Fibroblast of lung (primary cell): ENCODE results near the gene NTN1. TPM values are rescaled to one million over a fixed set of nuclear protein-coding genes. Genes with fewer than 3 reads are reported as not detected.

Experiments
- DNase-seq, 2 donors: peaks; one replicate each; pipeline versions ENCODE4 v3.0.0 to v3.0.0-alpha.2; 2010; ENCODE audit warnings: low read depth in 2 of 2
- H2AFZ ChIP-seq: 2 replicates; pipeline ENCODE4 v1.5.1; 2012; ENCODE audit warnings: low read length, control low read depth, inconsistent platforms
- H3K27ac ChIP-seq: 2 replicates; pipeline ENCODE4 v1.5.1; 2011; ENCODE audit warnings: low read length, control low read depth; ENCODE audit not compliant: insufficient read depth
- H3K27me3 ChIP-seq: 2 replicates; pipeline ENCODE4 v1.5.1; 2011; ENCODE audit warnings: mild to moderate bottlenecking, low read length; ENCODE audit not compliant: control insufficient read depth, insufficient read depth
- H3K36me3 ChIP-seq: 2 replicates; pipeline ENCODE4 v1.5.1; 2011; ENCODE audit warnings: low read length; ENCODE audit not compliant: control insufficient read depth, insufficient read depth
- H3K4me1 ChIP-seq: 2 replicates; pipeline ENCODE4 v1.5.1; 2011; ENCODE audit warnings: low read length; ENCODE audit not compliant: control insufficient read depth, insufficient read depth; ENCODE audit errors: extremely low read depth
- H3K4me2 ChIP-seq: 2 replicates; pipeline ENCODE4 v1.5.1; 2011; ENCODE audit warnings: low read length, control low read depth; ENCODE audit not compliant: insufficient read depth; ENCODE audit errors: extremely low read depth
- H3K4me3 ChIP-seq, 4 experiments: fragments of 200-600 bp in 1 of 4; sonication (generic) in 1 of 4; replicated peaks in 1 of 4; 2 replicates each; pipeline ENCODE4 v1.5.1; 2011 to 2016; ENCODE audit warnings: low read length in 4 of 4, low read depth in 3 of 4, mild to moderate bottlenecking in 3 of 4, control low read depth in 2 of 4, inconsistent platforms in 1 of 4, mixed read lengths in 1 of 4; ENCODE audit not compliant: insufficient read depth in 1 of 4; ENCODE audit errors: control extremely low read depth in 1 of 4
- H3K79me2 ChIP-seq: 2 replicates; pipeline ENCODE4 v1.5.1; 2012; ENCODE audit warnings: mild to moderate bottlenecking, low read length, inconsistent platforms; ENCODE audit not compliant: control insufficient read depth, insufficient read depth
- H3K9ac ChIP-seq: 2 replicates; pipeline ENCODE4 v1.5.1; 2011; ENCODE audit warnings: mild to moderate bottlenecking, low read length, control low read depth; ENCODE audit not compliant: insufficient read depth
- H3K9me3 ChIP-seq: 2 replicates; pipeline ENCODE4 v1.5.1; 2012; ENCODE audit warnings: low read depth, low read length; ENCODE audit not compliant: control insufficient read depth, insufficient read depth
- H4K20me1 ChIP-seq: 2 replicates; pipeline ENCODE4 v1.5.1; 2011; ENCODE audit warnings: low read length; ENCODE audit not compliant: control insufficient read depth, insufficient read depth; ENCODE audit errors: extremely low read depth
- EZH2 ChIP-seq: IDR thresholded peaks from 2 replicates; pipeline ENCODE4 v1.5.1; 2012; ENCODE audit warnings: low read length, control low read depth, mild to moderate bottlenecking; ENCODE audit errors: missing control alignments
- polyA plus RNA-seq, 2 donors: library from polyadenylated mRNA; depleted of rRNA in 1 of 2; stranded (reverse) in 1 of 2; unstranded in 1 of 2; fragments of >200 nt; gene quantifications; 2 replicates each; pipeline ENCODE4 v1.2.1, GENCODE V29; 2011 to 2012; ENCODE audit warnings: missing spikeins in 1 of 2
- total RNA-seq: library from RNA; depleted of rRNA; stranded (reverse); fragments of >200 nt; gene quantifications from 2 replicates; pipeline ENCODE4 v1.2.1, GENCODE V29; 2014
- TF ChIP-seq, protein P1 (sequence below), 2 donors: IDR thresholded peaks in 1 of 2; conservative IDR thresholded peaks in 1 of 2; 1 replicate in 1 of 2; 2 replicates in 1 of 2; pipeline ENCODE4 v1.5.1; 2011 to 2012; ENCODE audit warnings: low read length in 2 of 2, control low read depth in 1 of 2, inconsistent platforms in 1 of 2, low read depth in 1 of 2, mild to moderate bottlenecking in 1 of 2

The NTN1 gene
- total and polyA plus RNA-seq, 2 donors (not counting 1 experiment from before 2014, with no cell fraction given), result 0.17 to 3.1 TPM

DNA sequence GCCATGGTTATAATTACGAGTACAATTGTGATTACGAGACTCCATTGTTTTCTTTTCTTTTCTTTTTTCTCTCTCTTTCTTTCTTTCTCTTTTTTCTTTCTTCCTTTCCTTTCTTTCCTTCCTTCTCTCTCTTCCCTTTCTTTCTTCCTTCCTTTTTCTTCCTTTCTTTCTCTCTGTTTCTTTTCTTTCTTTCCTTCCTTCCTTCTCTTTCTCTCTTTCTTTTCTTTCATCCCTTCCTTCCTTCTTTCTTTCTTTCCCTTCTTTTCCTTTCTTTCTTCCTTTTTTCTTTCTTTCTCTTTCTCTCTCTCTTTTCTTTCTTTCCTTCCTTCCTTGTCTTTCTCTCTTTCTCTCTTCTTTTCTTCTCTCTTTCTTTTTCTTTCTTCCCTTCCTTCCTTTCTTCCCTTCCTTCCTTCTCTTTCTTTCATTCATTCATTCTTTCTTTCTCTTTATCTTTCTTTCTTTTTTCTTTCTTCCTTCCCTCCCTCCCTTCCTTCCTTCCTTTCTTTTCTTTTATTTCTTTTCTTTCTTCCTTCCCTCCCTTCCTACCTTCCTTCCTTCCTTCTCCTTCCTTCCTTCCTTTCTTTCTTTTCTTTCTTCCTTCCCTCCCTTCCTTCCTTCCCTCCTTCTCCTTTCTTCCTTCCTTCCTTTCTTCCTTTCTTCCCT lies 14.1 kb upstream of the NTN1 start:
- no peak overlapping the region for H3K9ac ChIP-seq
- H3K4me3 ChIP-seq, result no peak overlapping the region
- H3K4me1 ChIP-seq, result no peaks in the 10 kb centered on the region
- H2AFZ ChIP-seq, result no peak overlapping the region
- TF ChIP-seq EZH2, result no peak
- TF ChIP-seq, protein P1, sequence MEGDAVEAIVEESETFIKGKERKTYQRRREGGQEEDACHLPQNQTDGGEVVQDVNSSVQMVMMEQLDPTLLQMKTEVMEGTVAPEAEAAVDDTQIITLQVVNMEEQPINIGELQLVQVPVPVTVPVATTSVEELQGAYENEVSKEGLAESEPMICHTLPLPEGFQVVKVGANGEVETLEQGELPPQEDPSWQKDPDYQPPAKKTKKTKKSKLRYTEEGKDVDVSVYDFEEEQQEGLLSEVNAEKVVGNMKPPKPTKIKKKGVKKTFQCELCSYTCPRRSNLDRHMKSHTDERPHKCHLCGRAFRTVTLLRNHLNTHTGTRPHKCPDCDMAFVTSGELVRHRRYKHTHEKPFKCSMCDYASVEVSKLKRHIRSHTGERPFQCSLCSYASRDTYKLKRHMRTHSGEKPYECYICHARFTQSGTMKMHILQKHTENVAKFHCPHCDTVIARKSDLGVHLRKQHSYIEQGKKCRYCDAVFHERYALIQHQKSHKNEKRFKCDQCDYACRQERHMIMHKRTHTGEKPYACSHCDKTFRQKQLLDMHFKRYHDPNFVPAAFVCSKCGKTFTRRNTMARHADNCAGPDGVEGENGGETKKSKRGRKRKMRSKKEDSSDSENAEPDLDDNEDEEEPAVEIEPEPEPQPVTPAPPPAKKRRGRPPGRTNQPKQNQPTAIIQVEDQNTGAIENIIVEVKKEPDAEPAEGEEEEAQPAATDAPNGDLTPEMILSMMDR (conservative IDR thresholded peaks at IDR 0.05 in 1 of 2, IDR thresholded peaks at IDR 0.05 in 1 of 2; ENCODE audit: low read depth in 1 of 2, low read length in 2 of 2), result no peak
- H3K27me3 ChIP-seq, result peaks cover 16% of the 10 kb centered on the region
- H4K20me1 ChIP-seq, result no peaks in the 10 kb centered on the region
- no peaks in the 10 kb centered on the region for H3K79me2 ChIP-seq
- no peak for DNase-seq
- no peak overlapping the region for H3K27ac ChIP-seq
- no peaks in the 10 kb centered on the region for H3K36me3 ChIP-seq
- no peak overlapping the region for H3K4me2 ChIP-seq
- H3K9me3 ChIP-seq, result no peaks in the 10 kb centered on the region

DNA sequence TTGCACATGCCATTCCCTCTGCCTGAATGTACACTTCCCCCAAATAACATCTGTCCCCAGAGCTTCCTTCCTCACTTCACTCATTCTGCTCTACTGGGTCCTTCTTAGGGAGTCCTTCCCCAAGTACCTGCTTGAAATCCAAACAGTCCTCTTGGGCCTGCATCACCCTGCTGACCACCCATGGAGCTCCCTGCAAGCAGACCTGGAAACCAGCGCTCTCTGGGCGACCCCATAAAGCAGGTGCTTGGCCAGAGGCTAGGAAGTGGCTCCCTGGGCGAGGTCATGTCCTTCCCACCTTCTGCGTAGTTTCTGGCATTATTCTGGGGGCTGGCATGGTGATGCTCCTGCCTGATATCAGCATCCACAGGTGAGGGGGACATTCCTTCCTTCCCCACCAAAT lies 12.2 kb upstream of the NTN1 start:
- DNase-seq, result no peak
- H3K4me3 ChIP-seq, result no peak overlapping the region
- H4K20me1 ChIP-seq, result no peaks in the 10 kb centered on the region
- no peaks in the 10 kb centered on the region for H3K9me3 ChIP-seq
- peaks cover 6% of the 10 kb centered on the region for H3K27me3 ChIP-seq
- no peaks in the 10 kb centered on the region for H3K4me1 ChIP-seq
- H3K9ac ChIP-seq, result no peak overlapping the region
- no peak for TF ChIP-seq EZH2
- TF ChIP-seq, protein P1 (conservative IDR thresholded peaks at IDR 0.05 in 1 of 2, IDR thresholded peaks at IDR 0.05 in 1 of 2; ENCODE audit: low read depth in 1 of 2, low read length in 2 of 2), result no peak
- H3K36me3 ChIP-seq, result no peaks in the 10 kb centered on the region
- no peak overlapping the region for H3K27ac ChIP-seq
- no peak overlapping the region for H3K4me2 ChIP-seq
- H3K79me2 ChIP-seq, result no peaks in the 10 kb centered on the region
- H2AFZ ChIP-seq, result no peak overlapping the region

DNA sequence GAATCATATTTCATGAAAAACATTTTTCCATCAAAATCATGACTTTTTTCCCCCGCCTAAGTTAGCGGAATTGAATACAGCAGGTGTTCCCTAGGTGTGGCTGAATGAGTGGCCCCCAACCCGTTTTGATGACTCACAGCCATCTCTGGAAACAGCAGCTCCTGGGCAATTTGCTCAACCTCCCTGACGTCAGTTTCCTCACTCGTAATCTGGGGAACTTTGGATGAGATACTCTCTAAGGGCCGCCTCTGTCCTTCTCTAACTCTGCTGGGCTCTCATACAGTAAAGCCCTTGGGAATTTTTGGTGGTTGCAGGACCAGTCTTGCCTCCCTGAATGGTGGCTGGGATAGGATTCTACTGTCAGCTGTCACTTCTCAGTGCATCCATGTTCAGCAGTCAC lies 11.6 kb upstream of the NTN1 start:
- Histone ChIP-seq H3K4me2 (no peak overlapping the region), H3K27ac (no peak overlapping the region), H2AFZ (no peak overlapping the region), H3K4me3 (no peak overlapping the region), H3K36me3 (no peaks in the 10 kb centered on the region), H3K4me1 (no peaks in the 10 kb centered on the region), H4K20me1 (no peaks in the 10 kb centered on the region), H3K79me2 (no peaks in the 10 kb centered on the region), H3K9ac (no peak overlapping the region), H3K27me3 (no peaks in the 10 kb centered on the region), H3K9me3 (no peaks in the 10 kb centered on the region)
- TF ChIP-seq EZH2, result no peak
- TF ChIP-seq, protein P1 (conservative IDR thresholded peaks at IDR 0.05 in 1 of 2, IDR thresholded peaks at IDR 0.05 in 1 of 2; ENCODE audit: low read depth in 1 of 2, low read length in 2 of 2), result no peak
- DNase-seq, result no peak
